GM19463 (cell line): Measurements from ENCODE around the gene SLC36A4.
"Not testable (repeated sequence)": the region's sequence is repeated elsewhere in the genome, so short reads cannot be mapped to it uniquely, and the experiment has no call there.

Experiments
- ATAC-seq: cut with Tn5 transposase; IDR thresholded peaks from one replicate; pipeline ENCODE4 v1.9.1; 2021; ENCODE audit warnings: mild to moderate bottlenecking, moderate library complexity; ENCODE audit not compliant: unreplicated experiment

The SLC36A4 gene

GRCh38 chr11:93123351-93123898 is 74.4 kb downstream of the SLC36A4 start:
- ATAC-seq = no peak

- no peak for ATAC-seq
Measured at GRCh38 chr11:93122535-93123235, 75.1 kb downstream of the SLC36A4 start.

GRCh38 chr11:93118276-93118675 is 79.5 kb downstream of the SLC36A4 start:
- no peak for ATAC-seq

- no peak for ATAC-seq
Measured at GRCh38 chr11:93117565-93117964, 80.2 kb downstream of the SLC36A4 start.

GRCh38 chr11:93116641-93117441 is 81.0 kb downstream of the SLC36A4 start:
- ATAC-seq = no peak

- no peak for ATAC-seq
Measured at GRCh38 chr11:93114304-93114703, 83.5 kb downstream of the SLC36A4 start.

- no peak for ATAC-seq
Measured at GRCh38 chr11:93113824-93114223, 84.0 kb downstream of the SLC36A4 start.

- ATAC-seq = not testable (repeated sequence)
Measured at GRCh38 chr11:93111147-93111546, 86.6 kb downstream of the SLC36A4 start.

- ATAC-seq = no peak
Measured at GRCh38 chr11:93100211-93100610, 97.6 kb downstream of the SLC36A4 start.

- ATAC-seq = no peak
Measured at GRCh38 chr11:93099806-93100205, 98.0 kb downstream of the SLC36A4 start.
